Testis (tissue), 3 donors: ENCODE results near the gene RAB3GAP2. TPM values are rescaled to one million over a fixed set of nuclear protein-coding genes. Genes with fewer than 3 reads are reported as not detected.

Experiments used
- microRNA counts, 2 donors: library from miRNA; unstranded; fragments of <30 nt; microRNA quantifications; one replicate each; lab custom pipeline; 2016
- microRNA-seq, 2 donors: library from miRNA; unstranded; fragments of <30 nt; microRNA quantifications; one replicate each; pipeline ENCODE4, GENCODE V29; 2016; ENCODE audit warnings: borderline number of aligned reads in 2 of 2, borderline replicate concordance in 1 of 2
- polyA plus RNA-seq: library from polyadenylated mRNA; stranded (reverse); fragments of 350-450 nt; fragmentation: Illumina TruSeq; extraction: RNeasy Lipid Tissue Mini Kit (QIAGEN cat#74804); gene quantifications from one replicate; pipeline ENCODE4 v1.2.3, GENCODE V29; 2014; ENCODE audit warnings: low read depth, low replicate concordance; ENCODE audit not compliant: insufficient read depth
- small RNA-seq, 2 donors: library from RNA; depleted of rRNA; stranded (forward); fragments of <200 nt; gene quantifications; one replicate each; pipeline ENCODE3, GENCODE V24; 2016
- total RNA-seq, 2 donors: library from RNA; depleted of rRNA; stranded (reverse); fragments of >200 nt; gene quantifications; one replicate each; pipeline ENCODE4 v1.2.3, GENCODE V29; 2016

RAB3GAP2 gene
- total and polyA plus RNA-seq, 3 donors from 2014 or later = 17.9 to 28.7 (median 24.6) TPM

MicroRNA genes within 50 kb of the gene (microRNA counts, 767-probe panel; counts per million panel counts)
- 0 to 152 counts per million in 2 donors for microRNA hsa-miR-194-5p (lab: Ali Mortazavi, UCI)
- microRNA hsa-miR-215 (lab: Ali Mortazavi, UCI) = 0 to 152 counts per million in 2 donors
- microRNA hsa-miR-664-3p (lab: Ali Mortazavi, UCI) = 152 to 2,575 counts per million in 2 donors

Small RNAs within 50 kb of the gene (microRNA-seq; reads per million reads assigned to microRNA genes)
- gene MIR194-1 (6.2 to 7.6 reads per million in 2 donors), gene MIR215 (9.0 to 11.0 reads per million in 2 donors), gene MIR664A (340 to 385 reads per million in 2 donors)

Small RNAs within 50 kb of the gene (small RNA-seq; reads per million reads assigned to genes)
- gene MIR194-1 (0 to 0.19 reads per million in 2 donors), gene MIR215 (3.0 to 4.4 reads per million in 2 donors), gene MIR664A (0 reads per million in 2 donors), gene SNORA36B (0.66 to 0.73 reads per million in 2 donors)

Other genes with a start within 250 kb of the RAB3GAP2 start
- 10 to 100 TPM; 25.4 to 38.4 TPM for gene EPRS1, start 225.9 kb downstream of the RAB3GAP2 start, total RNA-seq
- 43.3 TPM for gene EPRS1, start 225.9 kb downstream of the RAB3GAP2 start, polyA plus RNA-seq
- gene BPNT1, start 182.7 kb downstream of the RAB3GAP2 start, total RNA-seq = 10 to 100 TPM; 22.0 to 23.1 TPM
- 28.7 TPM for gene BPNT1, start 182.7 kb downstream of the RAB3GAP2 start, polyA plus RNA-seq
- gene IARS2, start 178.3 kb downstream of the RAB3GAP2 start, total RNA-seq = 10 to 100 TPM; 62.0 to 62.9 TPM
- gene IARS2, start 178.3 kb downstream of the RAB3GAP2 start, polyA plus RNA-seq = 57.6 TPM